NCI-H460 (cell line): Measurements from ENCODE around the gene RCOR1. TPM values are rescaled to one million over a fixed set of nuclear protein-coding genes. Genes with fewer than 3 reads are reported as not detected.
"Not testable (repeated sequence)": the region's sequence is repeated elsewhere in the genome, so short reads cannot be mapped to it uniquely, and the experiment has no call there.

Experiments used
- DNase-seq: peaks from one replicate; pipeline ENCODE4 v3.0.0-alpha.2; 2016; ENCODE audit warnings: low read depth; ENCODE audit errors: extremely low read depth
- total RNA-seq: library from RNA; depleted of rRNA; stranded (reverse); fragments of >200 nt; shearing (Covaris generic); gene quantifications from 2 replicates; pipeline ENCODE4 v1.2.3, GENCODE V29; 2014

Gene RCOR1
- total RNA-seq, 1 experiment from 2014 or later: 24.9 TPM

- no peak for DNase-seq
Measured at GRCh38 chr14:102624666-102625065, 32.2 kb downstream of the RCOR1 start.

DNA sequence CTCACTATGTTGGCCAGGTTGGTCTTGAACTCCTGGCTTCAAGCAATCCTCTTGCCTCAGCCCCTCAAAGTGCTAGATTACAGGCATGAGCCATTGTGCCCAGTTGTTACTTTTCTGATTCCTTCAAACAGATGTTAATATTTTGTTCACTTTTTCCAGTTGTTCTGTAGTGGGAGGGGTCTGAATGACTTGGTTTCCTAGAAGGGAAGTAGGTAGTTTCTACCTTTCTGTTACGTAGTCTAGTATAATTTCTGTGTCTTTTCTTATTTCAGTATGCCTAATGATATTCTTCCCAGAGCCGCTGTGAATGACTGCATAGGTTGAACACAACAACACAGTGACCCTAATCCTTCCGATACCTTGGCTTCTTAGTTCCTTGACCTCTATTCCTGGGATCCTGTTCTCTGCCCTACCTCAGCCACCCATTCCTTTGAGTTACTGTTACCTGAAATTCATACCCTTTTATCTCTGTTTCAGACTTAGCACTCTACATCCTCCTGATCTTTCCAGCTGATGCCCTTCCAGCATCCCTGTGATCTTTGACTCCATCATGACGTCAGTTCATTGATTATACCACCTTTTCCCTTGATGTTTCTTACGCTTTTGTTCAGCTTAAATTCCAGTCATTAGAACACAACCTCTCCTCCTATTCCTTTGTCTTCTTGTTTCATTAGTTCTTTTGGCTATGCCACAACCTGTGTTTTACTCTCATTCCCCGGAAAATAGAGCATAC, 33.3 kb downstream of the RCOR1 start:
- no peak for DNase-seq

DNA sequence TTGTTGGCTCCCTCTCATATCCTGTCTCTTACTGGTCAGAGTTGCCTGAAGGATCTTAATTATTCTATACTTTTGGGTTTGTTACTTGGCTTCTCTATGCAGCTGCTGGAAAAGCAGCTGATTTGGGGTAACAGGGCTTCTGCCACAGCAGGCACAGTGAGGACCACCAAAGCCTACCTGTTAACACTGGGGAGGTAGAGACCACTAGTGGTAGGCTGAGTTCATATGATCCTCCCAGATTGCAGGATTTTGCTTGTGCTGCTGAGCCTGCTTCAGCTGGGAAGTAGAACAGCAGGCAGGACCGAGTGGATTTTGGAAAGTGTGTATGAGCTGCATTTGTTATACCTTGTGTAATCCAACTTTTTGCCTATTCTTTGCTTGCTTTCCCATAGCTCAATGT, 34.1 kb downstream of the RCOR1 start:
- no peak for DNase-seq

- no peak for DNase-seq
Measured at GRCh38 chr14:102629011-102629444, 36.6 kb downstream of the RCOR1 start.

- no peak for DNase-seq
Measured at GRCh38 chr14:102629808-102630350, 37.4 kb downstream of the RCOR1 start.

- DNase-seq: no peak
Measured at GRCh38 chr14:102630405-102630804, 38.0 kb downstream of the RCOR1 start.

GRCh38 chr14:102630881-102631280, 38.4 kb downstream of the RCOR1 start:
- no peak for DNase-seq

- DNase-seq: no peak
Measured at GRCh38 chr14:102633906-102634595, 41.6 kb downstream of the RCOR1 start.

GRCh38 chr14:102639611-102640010, 47.2 kb downstream of the RCOR1 start:
- not testable (repeated sequence) for DNase-seq

- no peak for DNase-seq
Measured at GRCh38 chr14:102644523-102644922, 52.1 kb downstream of the RCOR1 start.

GRCh38 chr14:102645746-102646440, 53.4 kb downstream of the RCOR1 start:
- DNase-seq: no peak

DNA sequence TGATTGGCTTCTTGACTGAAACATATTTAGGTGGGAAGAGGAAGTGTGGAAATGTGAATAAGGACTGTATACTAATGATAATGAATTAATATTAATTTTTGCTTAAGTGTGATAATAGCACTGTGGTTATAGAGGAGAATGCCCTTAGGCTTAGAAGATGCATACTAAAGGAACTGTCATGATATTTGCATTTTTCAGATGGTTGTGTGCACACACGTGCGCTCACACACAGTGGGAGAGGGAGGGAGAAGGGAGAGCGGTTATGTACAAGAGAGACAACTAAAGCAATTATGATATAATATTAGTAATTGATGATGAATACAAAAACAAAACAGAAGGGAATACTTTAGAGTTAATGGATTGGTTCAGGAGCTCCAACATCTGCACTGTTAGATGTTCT, 54.2 kb downstream of the RCOR1 start:
- no peak for DNase-seq

GRCh38 chr14:102652194-102652593, 59.7 kb downstream of the RCOR1 start:
- DNase-seq: no peak

GRCh38 chr14:102654298-102654697, 61.8 kb downstream of the RCOR1 start:
- DNase-seq: no peak

GRCh38 chr14:102655137-102655536, 62.7 kb downstream of the RCOR1 start:
- no peak for DNase-seq

GRCh38 chr14:102659797-102660196, 67.3 kb downstream of the RCOR1 start:
- DNase-seq: no peak

GRCh38 chr14:102661614-102662013, 69.2 kb downstream of the RCOR1 start:
- no peak for DNase-seq

- DNase-seq: no peak
Measured at GRCh38 chr14:102662636-102663430, 70.4 kb downstream of the RCOR1 start.

DNA sequence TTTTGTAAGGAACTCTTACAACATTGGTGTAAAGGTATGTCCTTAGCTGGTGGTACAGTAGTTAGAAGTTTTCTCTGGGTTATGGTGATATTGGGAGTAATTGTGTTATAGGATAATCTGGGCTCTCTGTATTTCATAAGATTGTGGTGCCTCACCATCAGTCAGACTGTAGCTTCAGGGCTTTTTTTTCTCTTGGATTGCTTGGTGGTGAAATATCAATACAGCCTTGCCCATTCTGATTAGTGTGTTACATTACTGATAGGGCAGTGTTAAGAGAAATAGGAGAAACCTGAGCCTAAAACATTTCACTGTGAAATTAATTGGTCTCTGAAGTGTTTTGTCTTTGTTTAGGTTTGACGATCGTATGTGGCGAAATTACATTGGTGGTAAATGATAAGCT, 71.0 kb downstream of the RCOR1 start:
- DNase-seq: no peak

DNA sequence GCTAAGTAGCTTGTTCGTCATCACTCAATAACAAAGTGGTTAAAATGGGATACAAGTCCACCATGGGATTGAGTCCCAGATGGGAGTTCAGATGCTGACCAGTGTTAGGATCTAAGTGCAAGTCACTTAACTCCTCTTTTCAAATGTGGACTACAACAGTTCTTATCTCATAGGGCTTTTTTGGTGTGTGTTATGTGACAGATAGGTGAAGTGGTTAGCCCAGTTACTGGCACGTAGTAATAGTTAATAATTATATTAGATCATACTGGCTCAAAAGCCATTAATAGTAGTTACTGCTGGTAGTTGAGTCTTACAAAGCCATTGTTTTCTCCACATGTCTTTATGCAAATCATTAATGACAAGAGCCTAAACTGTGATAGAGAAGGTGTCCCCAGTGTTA, 73.2 kb downstream of the RCOR1 start:
- DNase-seq: no peak

DNA sequence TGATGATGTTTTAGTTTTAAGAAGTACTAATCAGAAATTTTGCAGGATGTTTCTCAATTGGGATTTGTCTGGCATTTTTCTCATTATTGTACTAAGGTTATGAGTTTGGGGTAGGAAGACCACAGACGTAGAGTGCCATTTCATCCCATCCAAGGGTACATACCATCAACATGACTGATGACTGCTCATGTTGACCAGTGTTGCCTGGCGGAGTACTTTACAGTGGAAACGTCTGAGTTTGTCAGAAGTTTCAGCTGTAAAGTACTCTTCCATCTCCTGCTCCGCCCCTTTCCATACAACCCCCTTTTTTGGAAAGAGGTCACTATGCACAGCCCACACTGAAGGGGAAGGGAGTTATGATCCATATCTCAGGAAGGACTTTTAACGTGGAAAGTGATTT, 74.2 kb downstream of the RCOR1 start:
- DNase-seq: no peak
